Endothelial cell of umbilical vein (primary cell): Measurements from ENCODE around the gene R3HDM2. TPM values are rescaled to one million over a fixed set of nuclear protein-coding genes. Genes with fewer than 3 reads are reported as not detected.

ENCODE experiments used
- BruUV-seq: library from RNA; stranded (reverse); fragments of 400-500 nt; replicated peaks from 2 replicates; lab custom pipeline; 2021; lab: Mats Ljungman, UMichigan
- CTCF ChIA-PET: fragments of 300-600, 350-600 bp; sonication (Branson Sonifier 250); formaldehyde crosslinking; loops from one replicate; lab custom pipeline; 2021; ENCODE audit warnings: antibody characterized with exemption, inconsistent platforms; lab: Charles Lee
- POLR2A ChIA-PET: fragments of 300-600, 350-600 bp; sonication (Branson Sonifier 250); formaldehyde crosslinking; loops from one replicate; lab custom pipeline; 2021; ENCODE audit warnings: antibody characterized with exemption, inconsistent platforms; lab: Charles Lee
- DNase-seq: peaks from one replicate; pipeline ENCODE4 v3.0.0-alpha.2; 2011; ENCODE audit warnings: low read depth, low spot score
- FAIRE-seq: peaks from 2 replicates; lab custom pipeline; 2011; peaks lifted over from hg19 to GRCh38; lab: Jason Lieb, UNC
- H2AFZ ChIP-seq: 2 replicates; pipeline ENCODE4 v1.6.0; 2012; ENCODE audit warnings: low read depth, low read length, control low read depth, inconsistent platforms
- H3K27ac ChIP-seq: 2 replicates; pipeline ENCODE4 v1.5.1; 2011; ENCODE audit warnings: low read depth, mild to moderate bottlenecking, control low read depth, low read length, moderate library complexity; ENCODE audit not compliant: insufficient read depth
- H3K27me3 ChIP-seq, 2 experiments: 2 replicates each; pipeline versions ENCODE4 v1.6.0 to v1.6.1; 2011; ENCODE audit warnings: low read length in 2 of 2, mixed read lengths in 1 of 2; ENCODE audit not compliant: control insufficient read depth in 2 of 2, insufficient read depth in 2 of 2
- H3K36me3 ChIP-seq, 2 experiments: 2 replicates in 1 of 2; 3 replicates in 1 of 2; pipeline ENCODE4 v1.5.1; 2011; ENCODE audit warnings: low read length in 2 of 2, mild to moderate bottlenecking in 1 of 2, moderate library complexity in 1 of 2; ENCODE audit not compliant: control insufficient read depth in 2 of 2, insufficient read depth in 2 of 2; ENCODE audit errors: extremely low read depth in 1 of 2
- H3K4me1 ChIP-seq: 3 replicates; pipeline ENCODE4 v1.5.1; 2011; ENCODE audit warnings: mild to moderate bottlenecking, low read length; ENCODE audit not compliant: control insufficient read depth, insufficient read depth; ENCODE audit errors: extremely low read depth
- H3K4me2 ChIP-seq: 2 replicates; pipeline ENCODE4 v1.6.1; 2011; ENCODE audit warnings: low read length, control low read depth, mixed read lengths; ENCODE audit not compliant: insufficient read depth
- H3K4me3 ChIP-seq, 3 experiments: fragments of 200-600 bp in 1 of 3; sonication (generic), shearing (Covaris generic) in 1 of 3; replicated peaks in 1 of 3; 2 replicates each; pipeline ENCODE4 v1.5.1; 2011 to 2016; ENCODE audit warnings: control low read depth in 3 of 3, low read length in 3 of 3, mild to moderate bottlenecking in 2 of 3, inconsistent platforms in 1 of 3, low read depth in 1 of 3, moderate library complexity in 1 of 3; ENCODE audit not compliant: insufficient read depth in 1 of 3
- H3K79me2 ChIP-seq: 2 replicates; pipeline ENCODE4 v1.6.0; 2012; ENCODE audit warnings: low read length, inconsistent platforms; ENCODE audit not compliant: control insufficient read depth, insufficient read depth
- H3K9ac ChIP-seq: replicated peaks from 2 replicates; pipeline ENCODE3; 2011; ENCODE audit warnings: low read length, control low read depth; ENCODE audit not compliant: insufficient read depth; ENCODE audit errors: extremely low read depth
- H3K9me1 ChIP-seq: replicated peaks from 3 replicates; pipeline ENCODE4 v1.6.0; 2011; ENCODE audit warnings: mild to moderate bottlenecking, low read length; ENCODE audit not compliant: control insufficient read depth, insufficient read depth; ENCODE audit errors: extremely low read depth
- H3K9me3 ChIP-seq: replicated peaks from 2 replicates; pipeline ENCODE4 v1.5.1; 2012; ENCODE audit warnings: low read length, inconsistent platforms; ENCODE audit not compliant: control insufficient read depth, insufficient read depth
- H4K20me1 ChIP-seq: replicated peaks from 2 replicates; pipeline ENCODE3; 2011; ENCODE audit warnings: mild to moderate bottlenecking, low read length; ENCODE audit not compliant: control insufficient read depth, insufficient read depth; ENCODE audit errors: extremely low read depth
- CTCF ChIP-seq, 2 donors: IDR thresholded peaks; 1 replicate in 1 of 2; 2 replicates in 1 of 2; pipeline ENCODE4 v1.5.1; 2011; ENCODE audit warnings: low read length in 2 of 2, mild to moderate bottlenecking in 2 of 2, moderate library complexity in 2 of 2, control low read depth in 1 of 2, inconsistent platforms in 1 of 2, low read depth in 1 of 2; ENCODE audit not compliant: insufficient read depth in 1 of 2; ENCODE audit errors: extremely low read depth in 1 of 2
- EZH2 ChIP-seq: IDR thresholded peaks from 2 replicates; pipeline ENCODE4 v1.6.1; 2012; ENCODE audit warnings: borderline replicate concordance, low read depth, mild to moderate bottlenecking, moderate library complexity, low read length, inconsistent platforms; ENCODE audit not compliant: severe bottlenecking
- FOS ChIP-seq: IDR thresholded peaks from 2 replicates; pipeline ENCODE4 v1.6.1; 2011; ENCODE audit warnings: mild to moderate bottlenecking, low read length, moderate library complexity, borderline replicate concordance; ENCODE audit not compliant: insufficient read depth
- GATA2 ChIP-seq: IDR thresholded peaks from 2 replicates; pipeline ENCODE4 v1.7.0; 2011; ENCODE audit warnings: low read depth, mild to moderate bottlenecking, moderate library complexity, mixed read lengths, low read length; ENCODE audit not compliant: insufficient read length, insufficient read depth
- JUN ChIP-seq: IDR thresholded peaks from 2 replicates; pipeline ENCODE4 v1.6.1; 2011; ENCODE audit warnings: borderline replicate concordance, low read depth; ENCODE audit not compliant: insufficient read length, insufficient read depth
- MAX ChIP-seq: IDR thresholded peaks from 2 replicates; pipeline ENCODE4 v1.6.1; 2011; ENCODE audit not compliant: insufficient read depth, insufficient read length
- MYC ChIP-seq: IDR thresholded peaks from one replicate; pipeline ENCODE4 v1.6.1; 2011; ENCODE audit warnings: mild to moderate bottlenecking, low read depth, low read length
- POLR2A ChIP-seq: IDR thresholded peaks from 2 replicates; pipeline ENCODE4 v1.6.1; 2012; ENCODE audit warnings: low read depth, mild to moderate bottlenecking, control low read depth, low read length
- POLR2AphosphoS5 ChIP-seq: IDR thresholded peaks from 2 replicates; pipeline ENCODE4 v1.6.1; 2012; ENCODE audit warnings: low read depth, mild to moderate bottlenecking, control low read depth, low read length, moderate library complexity; ENCODE audit not compliant: insufficient read depth
- dilution Hi-C: fragments of 300-500 bp; cut with MboI; formaldehyde crosslinking; loops from one replicate; pipeline ENCODE4 v1.15.0; 2019; ENCODE audit warnings: low sequenced_read_pairs; ENCODE audit not compliant: extremely low pct_ligation_motif_present
- intact Hi-C: fragments of 100-400 bp; cut with micrococcal nuclease; formaldehyde crosslinking; loops from one replicate; pipeline ENCODE4 v1.10.0; 2022
- polyA plus RNA-seq, 4 experiments: library from polyadenylated mRNA; depleted of rRNA in 3 of 4; stranded (reverse) in 3 of 4; unstranded in 1 of 4; fragments of >200 nt; gene quantifications; 2 replicates each; pipeline versions ENCODE4 v1.2.1 to v1.2.3, GENCODE V29; 2011 to 2012; ENCODE audit warnings: missing spikeins in 1 of 4
- total RNA-seq: library from RNA; stranded (reverse); gene quantifications from 2 replicates; pipeline ENCODE4 v1.2.3, GENCODE V29; 2021

R3HDM2 gene
- total and polyA plus RNA-seq, 2 donors (not counting 3 experiments of a cell fraction or from before 2014, with no cell fraction given) = 26.1 to 31.3 TPM

- no peak overlapping the region for H3K9ac ChIP-seq
- H3K27me3 ChIP-seq = peaks cover 51 to 56% of the 10 kb centered on the region in 2 experiments
- ChIA-PET CTCF (interaction anchor here (1.1 to 1.4 kb wide), 2 partner anchors 10 to 18 kb away, joined by 3 to 5 read pairs; partner anchors contain the start of gene GLI1), POLR2A (no interaction called here)
- H3K9me3 ChIP-seq = no peaks in the 10 kb centered on the region
- no peak overlapping the region for H2AFZ ChIP-seq
- no peaks in the 10 kb centered on the region for H3K36me3 ChIP-seq
- no peak overlapping the region for H3K4me2 ChIP-seq
- intact Hi-C loops (no loop called here), dilution Hi-C loops (no loop called here)
- H3K79me2 ChIP-seq = no peaks in the 10 kb centered on the region
- DNase-seq = no peak
- H4K20me1 ChIP-seq = no peaks in the 10 kb centered on the region
- no peaks in the 10 kb centered on the region for H3K9me1 ChIP-seq
- H3K4me1 ChIP-seq = peaks cover 12% of the 10 kb centered on the region
- TF ChIP-seq MYC (no peak), FOS (no peak), GATA2 (no peak), JUN (no peak), CTCF (IDR thresholded peaks at IDR 0.05; ENCODE audit: extremely low read depth in 1 of 2, insufficient read depth in 1 of 2, low read depth in 1 of 2, low read length in 2 of 2) (no peak), EZH2 (no peak), POLR2AphosphoS5 (no peak), MAX (no peak), POLR2A (no peak)
- BruUV-seq = no TSS peak
- no peak overlapping the region for H3K4me3 ChIP-seq
- no peak overlapping the region for H3K27ac ChIP-seq
- no peak for FAIRE-seq
Measured at GRCh38 chr12:57476993-57477709, 46.3 kb upstream of the R3HDM2 start.
